RWPE1 (cell line): ENCODE measurements around the gene GBF1.

Experiments used
- CTCF ChIA-PET: fragments of 350-600 bp; sonication (Branson Sonifier 250); formaldehyde crosslinking; extraction: SDS; loops from one replicate; lab custom pipeline; 2021; lab: Yijun Ruan, JAX
- POLR2A ChIA-PET: fragments of 400-600 bp; formaldehyde crosslinking; extraction: SDS; loops from one replicate; lab custom pipeline; 2020; ENCODE audit warnings: antibody characterized with exemption; ENCODE audit not compliant: low non-redundant PET; lab: Yijun Ruan, JAX
- DNase-seq: peaks from one replicate; pipeline ENCODE4 v3.0.0; 2012; ENCODE audit warnings: low spot score
- H3K27ac ChIP-seq: fragments of 450-650 bp; 2 replicates; pipeline ENCODE4 v1.5.1; 2017
- TF ChIP-seq, protein P1 (sequence below): fragments of 450-650 bp; conservative IDR thresholded peaks from 2 replicates; pipeline ENCODE4 v1.5.1; 2017; ENCODE audit warnings: low read depth, mild to moderate bottlenecking

The GBF1 gene

DNA sequence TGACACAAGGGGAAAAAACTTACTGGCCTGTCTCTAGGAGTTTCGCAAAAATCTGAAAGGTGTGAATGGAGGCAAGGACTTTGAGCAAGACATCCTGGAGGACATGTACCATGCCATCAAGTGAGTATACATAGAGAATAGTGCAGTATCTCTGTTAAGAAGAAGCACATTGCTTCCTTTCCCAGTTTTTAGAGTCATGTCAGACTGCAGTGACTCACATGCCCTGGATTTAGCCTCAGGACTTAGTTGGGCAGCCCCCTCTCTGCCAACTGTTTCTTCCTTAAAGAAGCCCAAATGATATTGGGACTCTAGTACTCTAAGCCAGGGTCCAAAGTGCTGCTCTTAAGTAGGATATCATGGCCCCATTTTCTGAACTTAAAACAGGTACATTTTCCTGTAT is 122.1 kb downstream of the GBF1 start:
- ChIA-PET POLR2A (no interaction called here), CTCF (interaction anchor here (0.5 kb wide), 1 partner anchor 71 kb away, joined by 3 read pairs; no protein-coding TSS in a partner anchor)
- DNase-seq, result no peak
- TF ChIP-seq, protein P1, sequence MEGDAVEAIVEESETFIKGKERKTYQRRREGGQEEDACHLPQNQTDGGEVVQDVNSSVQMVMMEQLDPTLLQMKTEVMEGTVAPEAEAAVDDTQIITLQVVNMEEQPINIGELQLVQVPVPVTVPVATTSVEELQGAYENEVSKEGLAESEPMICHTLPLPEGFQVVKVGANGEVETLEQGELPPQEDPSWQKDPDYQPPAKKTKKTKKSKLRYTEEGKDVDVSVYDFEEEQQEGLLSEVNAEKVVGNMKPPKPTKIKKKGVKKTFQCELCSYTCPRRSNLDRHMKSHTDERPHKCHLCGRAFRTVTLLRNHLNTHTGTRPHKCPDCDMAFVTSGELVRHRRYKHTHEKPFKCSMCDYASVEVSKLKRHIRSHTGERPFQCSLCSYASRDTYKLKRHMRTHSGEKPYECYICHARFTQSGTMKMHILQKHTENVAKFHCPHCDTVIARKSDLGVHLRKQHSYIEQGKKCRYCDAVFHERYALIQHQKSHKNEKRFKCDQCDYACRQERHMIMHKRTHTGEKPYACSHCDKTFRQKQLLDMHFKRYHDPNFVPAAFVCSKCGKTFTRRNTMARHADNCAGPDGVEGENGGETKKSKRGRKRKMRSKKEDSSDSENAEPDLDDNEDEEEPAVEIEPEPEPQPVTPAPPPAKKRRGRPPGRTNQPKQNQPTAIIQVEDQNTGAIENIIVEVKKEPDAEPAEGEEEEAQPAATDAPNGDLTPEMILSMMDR, result no peak
- H3K27ac ChIP-seq, result no peak overlapping the region

- TF ChIP-seq, protein P1, result no peak
- DNase-seq, result peak; percentile 57
- CTCF ChIA-PET, result interaction anchor here (0.8 to 2.9 kb wide), 5 partner anchors 18 to 137 kb away, joined by 3 to 15 read pairs (median 5); no protein-coding TSS in a partner anchor
- POLR2A ChIA-PET, result no interaction called here
- no peak overlapping the region for H3K27ac ChIP-seq
Observed at GRCh38 chr10:102368077-102368476, 122.7 kb downstream of the GBF1 start.

GRCh38 chr10:102371295-102371694 is 126.0 kb downstream of the GBF1 start:
- H3K27ac ChIP-seq, result no peak overlapping the region
- ChIA-PET CTCF (interaction anchor here (1.5 kb wide), 1 partner anchor 52 kb away, joined by 4 read pairs; no protein-coding TSS in a partner anchor), POLR2A (no interaction called here)
- no peak for DNase-seq
- TF ChIP-seq, protein P1, result no peak

DNA sequence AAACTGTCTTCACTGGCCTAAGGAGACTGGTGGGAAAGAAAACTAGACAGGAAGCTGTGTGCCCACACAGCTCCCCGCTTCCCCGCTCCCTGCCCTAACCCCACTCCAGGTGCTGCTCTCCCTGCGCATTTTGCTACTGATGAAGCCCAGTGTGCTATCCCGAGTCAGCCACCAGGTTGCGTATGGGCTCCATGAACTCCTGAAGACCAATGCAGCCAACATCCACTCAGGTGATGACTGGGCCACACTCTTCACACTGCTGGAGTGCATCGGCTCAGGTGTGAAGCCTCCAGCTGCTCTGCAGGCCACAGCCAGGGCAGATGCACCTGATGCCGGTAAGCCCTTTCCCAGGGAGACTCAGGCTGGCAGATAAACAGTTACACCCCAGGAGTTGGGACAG is 129.9 kb downstream of the GBF1 start:
- DNase-seq, result no peak
- POLR2A ChIA-PET, result interaction anchor here (0.6 kb wide), 1 partner anchor 75 kb away, joined by 3 read pairs; no protein-coding TSS in a partner anchor
- H3K27ac ChIP-seq, result no peak overlapping the region
- CTCF ChIA-PET, result interaction anchor here (0.6 to 1.7 kb wide), 4 partner anchors 20 to 407 kb away, joined by 3 to 5 read pairs (median 4); partner anchors contain the start of gene NFKB2
- TF ChIP-seq, protein P1, result no peak

DNA sequence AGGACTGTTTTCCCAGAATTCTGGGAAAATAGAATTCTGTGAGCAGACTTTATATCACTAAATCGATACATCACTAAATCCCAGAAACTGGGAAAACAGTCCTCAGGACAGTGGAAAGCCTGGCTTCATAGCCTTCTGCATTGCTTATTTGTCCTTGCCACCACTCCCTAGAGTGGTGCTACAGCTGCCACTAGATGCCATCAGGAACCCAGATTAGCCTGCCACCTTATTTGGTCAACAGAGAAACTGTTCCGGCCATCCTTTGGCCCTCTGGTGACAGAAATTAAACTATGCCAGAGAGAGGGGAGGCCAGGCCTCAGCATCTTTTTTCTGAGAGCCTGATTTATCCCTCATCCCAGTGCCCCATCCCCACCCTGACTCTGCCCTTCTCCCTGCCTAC is 130.5 kb downstream of the GBF1 start:
- no peak overlapping the region for H3K27ac ChIP-seq
- no peak for DNase-seq
- ChIA-PET POLR2A (no interaction called here), CTCF (interaction anchor here (1.0 to 1.7 kb wide), 3 partner anchors 20 to 146 kb away, joined by 3 to 5 read pairs (median 4); partner anchors contain the start of gene NFKB2)
- TF ChIP-seq, protein P1, result no peak

GRCh38 chr10:102376901-102377300 is 131.6 kb downstream of the GBF1 start:
- H3K27ac ChIP-seq, result no peak overlapping the region
- POLR2A ChIA-PET, result no interaction called here
- CTCF ChIA-PET, result no interaction called here
- DNase-seq, result no peak
- TF ChIP-seq, protein P1, result no peak
